HepG2 (cell line): ENCODE measurements around the gene SLC13A5. TPM values are rescaled to one million over a fixed set of nuclear protein-coding genes. Genes with fewer than 3 reads are reported as not detected.

Experiments
- FIP1L1 ChIP-seq: fragments of 200-400 bp; formaldehyde crosslinking; IDR thresholded peaks from 2 replicates; pipeline ENCODE4 v1.6.1; 2018; ENCODE audit warnings: low read depth, mild to moderate bottlenecking, low read length, moderate library complexity, borderline replicate concordance; ENCODE audit not compliant: insufficient read depth
- HDAC6 ChIP-seq: fragments of 200-600 bp; sonication (generic); IDR thresholded peaks from 2 replicates; pipeline ENCODE4 v1.7.0; 2017; ENCODE audit warnings: mild to moderate bottlenecking, antibody characterized with exemption, low read length, low read depth
- KAT7 ChIP-seq: IDR thresholded peaks from 2 replicates; pipeline ENCODE4 v1.6.1; 2018; ENCODE audit warnings: borderline replicate concordance, missing compliant biosample characterization
- PCBP2 ChIP-seq: fragments of 200-400 bp; formaldehyde crosslinking; optimal IDR thresholded peaks from 2 replicates; pipeline ENCODE3; 2018; ENCODE audit warnings: low read length, low read depth; ENCODE audit not compliant: poor library complexity, severe bottlenecking
- RFXANK ChIP-seq: IDR thresholded peaks from 2 replicates; pipeline ENCODE4 v1.6.1; 2016
- TMF1 ChIP-seq: sonication (generic); formaldehyde crosslinking; IDR thresholded peaks from 2 replicates; pipeline ENCODE4 v1.8.1; 2022; ENCODE audit warnings: low read depth, missing genetic modification reagents
- ZMAT3 ChIP-seq: sonication (generic); formaldehyde crosslinking; conservative IDR thresholded peaks from 2 replicates; pipeline ENCODE4 v1.7.0; 2021; ENCODE audit warnings: missing genetic modification reagents
- ZNF20 ChIP-seq: sonication (generic); formaldehyde crosslinking; IDR thresholded peaks from 2 replicates; pipeline ENCODE4 v1.4.0; 2020; ENCODE audit warnings: mild to moderate bottlenecking, moderate library complexity, missing genetic modification reagents
- ZNF235 ChIP-seq: sonication (generic); formaldehyde crosslinking; IDR thresholded peaks from 2 replicates; pipeline ENCODE4 v1.8.1; 2023; ENCODE audit warnings: mild to moderate bottlenecking, missing genetic modification reagents, borderline replicate concordance
- ZNF30 ChIP-seq: sonication (generic); formaldehyde crosslinking; IDR thresholded peaks from 2 replicates; pipeline ENCODE4 v1.5.0; 2020; ENCODE audit warnings: mild to moderate bottlenecking, missing genetic modification reagents
- ZNF333 ChIP-seq: sonication (generic); formaldehyde crosslinking; IDR thresholded peaks from 2 replicates; pipeline ENCODE4 v1.4.0; 2020; ENCODE audit warnings: mild to moderate bottlenecking, missing genetic modification reagents, borderline replicate concordance
- ZNF431 ChIP-seq: sonication (generic); formaldehyde crosslinking; IDR thresholded peaks from 2 replicates; pipeline ENCODE4 v1.9.0; 2022; ENCODE audit warnings: missing genetic modification reagents, low read depth, mild to moderate bottlenecking, borderline replicate concordance
- ZNF589 ChIP-seq: sonication (generic); formaldehyde crosslinking; conservative IDR thresholded peaks from 2 replicates; pipeline ENCODE4 v1.8.0; 2022; ENCODE audit warnings: mild to moderate bottlenecking, moderate library complexity, missing genetic modification reagents
- ZNF792 ChIP-seq: IDR thresholded peaks from 2 replicates; pipeline ENCODE4 v1.6.1; 2016
- ZSCAN12 ChIP-seq: sonication (generic); formaldehyde crosslinking; IDR thresholded peaks from 2 replicates; pipeline ENCODE4 v1.9.0; 2021; ENCODE audit warnings: mild to moderate bottlenecking, missing genetic modification reagents
- polyA plus RNA-seq, 8 experiments: library from polyadenylated mRNA; depleted of rRNA in 3 of 8; stranded (reverse) in 7 of 8; unstranded in 1 of 8; fragments of >200 nt; fragmentation: Illumina TruSeq in 4 of 8; extraction: Trizol in 4 of 8; gene quantifications; 2 replicates each; pipeline versions ENCODE4 v1.2.1 to v1.2.3, GENCODE V29; 2011 to 2016; ENCODE audit warnings: low read depth in 4 of 8, missing spikeins in 1 of 8, mixed read lengths in 1 of 8; ENCODE audit not compliant: insufficient read depth in 1 of 8
- total RNA-seq, 5 experiments: library from RNA; depleted of rRNA; stranded (reverse); fragments of >200 nt; fragmentation: Illumina TruSeq; extraction: Trizol; gene quantifications; 2 replicates each; pipeline ENCODE4 v1.2.3, GENCODE V29; 2016; ENCODE audit warnings: low read depth in 1 of 5
- TF ChIP-seq, protein P1 (sequence below): sonication (generic); formaldehyde crosslinking; IDR thresholded peaks from 2 replicates; pipeline ENCODE4 v1.4.0; 2020; ENCODE audit warnings: mild to moderate bottlenecking, missing genetic modification reagents
- TF ChIP-seq, protein P2 (sequence below): sonication (generic); formaldehyde crosslinking; IDR thresholded peaks from 2 replicates; pipeline ENCODE4 v1.8.1; 2022; ENCODE audit warnings: low read depth, mild to moderate bottlenecking, missing genetic modification reagents
- TF ChIP-seq, protein P3 (sequence below): sonication (generic); formaldehyde crosslinking; IDR thresholded peaks from 2 replicates; pipeline ENCODE4 v1.8.0; 2022; ENCODE audit warnings: mild to moderate bottlenecking, missing genetic modification reagents, moderate library complexity
- TF ChIP-seq, protein P4 (sequence below): sonication (generic); formaldehyde crosslinking; IDR thresholded peaks from 2 replicates; pipeline ENCODE4 v1.5.0; 2020; ENCODE audit warnings: mild to moderate bottlenecking, missing genetic modification reagents, borderline replicate concordance

The SLC13A5 gene
- total and polyA plus RNA-seq, 2 of the 13 experiments (the other 11 are each of a cell fraction or from before 2014, with no cell fraction given) = 42.8 to 310 TPM

DNA sequence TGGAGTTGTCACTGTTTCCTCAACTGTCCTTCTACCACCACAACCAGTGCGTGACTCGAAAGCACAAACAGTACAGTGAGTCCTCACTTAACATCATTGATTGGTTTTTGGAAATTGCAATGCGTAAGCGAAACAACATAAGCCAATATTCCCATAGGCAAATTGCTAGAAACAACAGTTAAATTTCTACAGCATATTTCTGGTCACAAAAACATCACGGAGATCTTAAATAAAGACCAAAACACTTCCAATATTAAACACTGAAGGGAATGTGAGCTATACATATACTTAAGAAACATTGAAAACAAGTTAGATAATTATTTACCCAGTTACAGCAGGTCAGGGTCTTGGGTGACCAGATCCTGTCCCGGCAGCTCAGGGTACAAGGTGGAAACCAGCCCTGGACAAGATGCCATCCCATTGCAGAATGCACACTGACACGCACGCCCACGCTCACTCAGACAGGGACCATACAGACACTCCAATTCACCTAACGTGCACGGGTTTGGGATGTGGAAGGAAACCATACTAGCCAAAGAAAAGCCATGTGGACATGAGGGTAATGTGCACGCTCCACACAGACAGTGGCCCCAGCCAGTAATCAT lies 4.7 kb downstream of the SLC13A5 start (continued):
- no peak for TF ChIP-seq PCBP2
- no peak for TF ChIP-seq ZNF792 (CRISPR knock-in tag)
- TF ChIP-seq ZNF30 (CRISPR knock-in tag) = no peak
- TF ChIP-seq, protein P1, sequence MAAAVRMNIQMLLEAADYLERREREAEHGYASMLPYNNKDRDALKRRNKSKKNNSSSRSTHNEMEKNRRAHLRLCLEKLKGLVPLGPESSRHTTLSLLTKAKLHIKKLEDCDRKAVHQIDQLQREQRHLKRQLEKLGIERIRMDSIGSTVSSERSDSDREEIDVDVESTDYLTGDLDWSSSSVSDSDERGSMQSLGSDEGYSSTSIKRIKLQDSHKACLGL (CRISPR knock-in tag) = no peak
- TF ChIP-seq ZSCAN12 = no peak
- no peak for TF ChIP-seq KAT7 (CRISPR knock-in tag)
- no peak for TF ChIP-seq ZNF20
- TF ChIP-seq ZNF431 (CRISPR knock-in tag) = no peak
- no peak for TF ChIP-seq ZNF589
- TF ChIP-seq HDAC6 = no peak
- TF ChIP-seq TMF1 = no peak
- TF ChIP-seq, protein P2, sequence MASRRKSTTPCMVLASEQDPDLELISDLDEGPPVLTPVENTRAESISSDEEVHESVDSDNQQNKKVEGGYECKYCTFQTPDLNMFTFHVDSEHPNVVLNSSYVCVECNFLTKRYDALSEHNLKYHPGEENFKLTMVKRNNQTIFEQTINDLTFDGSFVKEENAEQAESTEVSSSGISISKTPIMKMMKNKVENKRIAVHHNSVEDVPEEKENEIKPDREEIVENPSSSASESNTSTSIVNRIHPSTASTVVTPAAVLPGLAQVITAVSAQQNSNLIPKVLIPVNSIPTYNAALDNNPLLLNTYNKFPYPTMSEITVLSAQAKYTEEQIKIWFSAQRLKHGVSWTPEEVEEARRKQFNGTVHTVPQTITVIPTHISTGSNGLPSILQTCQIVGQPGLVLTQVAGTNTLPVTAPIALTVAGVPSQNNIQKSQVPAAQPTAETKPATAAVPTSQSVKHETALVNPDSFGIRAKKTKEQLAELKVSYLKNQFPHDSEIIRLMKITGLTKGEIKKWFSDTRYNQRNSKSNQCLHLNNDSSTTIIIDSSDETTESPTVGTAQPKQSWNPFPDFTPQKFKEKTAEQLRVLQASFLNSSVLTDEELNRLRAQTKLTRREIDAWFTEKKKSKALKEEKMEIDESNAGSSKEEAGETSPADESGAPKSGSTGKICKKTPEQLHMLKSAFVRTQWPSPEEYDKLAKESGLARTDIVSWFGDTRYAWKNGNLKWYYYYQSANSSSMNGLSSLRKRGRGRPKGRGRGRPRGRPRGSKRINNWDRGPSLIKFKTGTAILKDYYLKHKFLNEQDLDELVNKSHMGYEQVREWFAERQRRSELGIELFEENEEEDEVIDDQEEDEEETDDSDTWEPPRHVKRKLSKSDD (CRISPR knock-in tag) = no peak
- TF ChIP-seq, protein P3, sequence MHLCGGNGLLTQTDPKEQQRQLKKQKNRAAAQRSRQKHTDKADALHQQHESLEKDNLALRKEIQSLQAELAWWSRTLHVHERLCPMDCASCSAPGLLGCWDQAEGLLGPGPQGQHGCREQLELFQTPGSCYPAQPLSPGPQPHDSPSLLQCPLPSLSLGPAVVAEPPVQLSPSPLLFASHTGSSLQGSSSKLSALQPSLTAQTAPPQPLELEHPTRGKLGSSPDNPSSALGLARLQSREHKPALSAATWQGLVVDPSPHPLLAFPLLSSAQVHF (CRISPR knock-in tag) = no peak
- no peak for TF ChIP-seq ZNF333
- TF ChIP-seq ZMAT3 (CRISPR knock-in tag) = no peak
- no peak for TF ChIP-seq RFXANK
- TF ChIP-seq, protein P4, sequence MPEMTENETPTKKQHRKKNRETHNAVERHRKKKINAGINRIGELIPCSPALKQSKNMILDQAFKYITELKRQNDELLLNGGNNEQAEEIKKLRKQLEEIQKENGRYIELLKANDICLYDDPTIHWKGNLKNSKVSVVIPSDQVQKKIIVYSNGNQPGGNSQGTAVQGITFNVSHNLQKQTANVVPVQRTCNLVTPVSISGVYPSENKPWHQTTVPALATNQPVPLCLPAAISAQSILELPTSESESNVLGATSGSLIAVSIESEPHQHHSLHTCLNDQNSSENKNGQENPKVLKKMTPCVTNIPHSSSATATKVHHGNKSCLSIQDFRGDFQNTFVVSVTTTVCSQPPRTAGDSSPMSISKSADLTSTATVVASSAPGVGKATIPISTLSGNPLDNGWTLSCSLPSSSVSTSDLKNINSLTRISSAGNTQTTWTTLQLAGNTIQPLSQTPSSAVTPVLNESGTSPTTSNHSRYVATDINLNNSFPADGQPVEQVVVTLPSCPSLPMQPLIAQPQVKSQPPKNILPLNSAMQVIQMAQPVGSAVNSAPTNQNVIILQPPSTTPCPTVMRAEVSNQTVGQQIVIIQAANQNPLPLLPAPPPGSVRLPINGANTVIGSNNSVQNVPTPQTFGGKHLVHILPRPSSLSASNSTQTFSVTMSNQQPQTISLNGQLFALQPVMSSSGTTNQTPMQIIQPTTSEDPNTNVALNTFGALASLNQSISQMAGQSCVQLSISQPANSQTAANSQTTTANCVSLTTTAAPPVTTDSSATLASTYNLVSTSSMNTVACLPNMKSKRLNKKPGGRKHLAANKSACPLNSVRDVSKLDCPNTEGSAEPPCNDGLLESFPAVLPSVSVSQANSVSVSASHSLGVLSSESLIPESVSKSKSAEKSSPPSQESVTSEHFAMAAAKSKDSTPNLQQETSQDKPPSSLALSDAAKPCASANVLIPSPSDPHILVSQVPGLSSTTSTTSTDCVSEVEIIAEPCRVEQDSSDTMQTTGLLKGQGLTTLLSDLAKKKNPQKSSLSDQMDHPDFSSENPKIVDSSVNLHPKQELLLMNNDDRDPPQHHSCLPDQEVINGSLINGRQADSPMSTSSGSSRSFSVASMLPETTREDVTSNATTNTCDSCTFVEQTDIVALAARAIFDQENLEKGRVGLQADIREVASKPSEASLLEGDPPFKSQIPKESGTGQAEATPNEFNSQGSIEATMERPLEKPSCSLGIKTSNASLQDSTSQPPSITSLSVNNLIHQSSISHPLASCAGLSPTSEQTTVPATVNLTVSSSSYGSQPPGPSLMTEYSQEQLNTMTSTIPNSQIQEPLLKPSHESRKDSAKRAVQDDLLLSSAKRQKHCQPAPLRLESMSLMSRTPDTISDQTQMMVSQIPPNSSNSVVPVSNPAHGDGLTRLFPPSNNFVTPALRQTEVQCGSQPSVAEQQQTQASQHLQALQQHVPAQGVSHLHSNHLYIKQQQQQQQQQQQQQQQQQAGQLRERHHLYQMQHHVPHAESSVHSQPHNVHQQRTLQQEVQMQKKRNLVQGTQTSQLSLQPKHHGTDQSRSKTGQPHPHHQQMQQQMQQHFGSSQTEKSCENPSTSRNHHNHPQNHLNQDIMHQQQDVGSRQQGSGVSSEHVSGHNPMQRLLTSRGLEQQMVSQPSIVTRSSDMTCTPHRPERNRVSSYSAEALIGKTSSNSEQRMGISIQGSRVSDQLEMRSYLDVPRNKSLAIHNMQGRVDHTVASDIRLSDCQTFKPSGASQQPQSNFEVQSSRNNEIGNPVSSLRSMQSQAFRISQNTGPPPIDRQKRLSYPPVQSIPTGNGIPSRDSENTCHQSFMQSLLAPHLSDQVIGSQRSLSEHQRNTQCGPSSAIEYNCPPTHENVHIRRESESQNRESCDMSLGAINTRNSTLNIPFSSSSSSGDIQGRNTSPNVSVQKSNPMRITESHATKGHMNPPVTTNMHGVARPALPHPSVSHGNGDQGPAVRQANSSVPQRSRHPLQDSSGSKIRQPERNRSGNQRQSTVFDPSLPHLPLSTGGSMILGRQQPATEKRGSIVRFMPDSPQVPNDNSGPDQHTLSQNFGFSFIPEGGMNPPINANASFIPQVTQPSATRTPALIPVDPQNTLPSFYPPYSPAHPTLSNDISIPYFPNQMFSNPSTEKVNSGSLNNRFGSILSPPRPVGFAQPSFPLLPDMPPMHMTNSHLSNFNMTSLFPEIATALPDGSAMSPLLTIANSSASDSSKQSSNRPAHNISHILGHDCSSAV = no peak
- no peak for TF ChIP-seq ZNF235 (CRISPR knock-in tag)
- no peak for TF ChIP-seq FIP1L1
